KMS-11 (cell line): ENCODE results near the gene GARIN3.

Source experiments
- H2AFZ ChIP-seq: fragments of 200-600 bp; sonication (generic); 2 replicates; pipeline ENCODE4 v1.6.1; 2016; ENCODE audit warnings: antibody characterized with exemption, mixed run types, low read depth
- H3K27ac ChIP-seq: fragments of 200-600 bp; sonication (generic); 2 replicates; pipeline ENCODE4 v1.6.1; 2016; ENCODE audit warnings: mild to moderate bottlenecking, mixed run types
- H3K27me3 ChIP-seq: fragments of 200-600 bp; sonication (generic); 2 replicates; pipeline ENCODE4 v1.6.1; 2017; ENCODE audit warnings: mild to moderate bottlenecking, low read depth, mixed run types, moderate library complexity; ENCODE audit not compliant: insufficient read depth
- H3K36me3 ChIP-seq: fragments of 200-600 bp; sonication (generic); 2 replicates; pipeline ENCODE4 v1.6.1; 2017; ENCODE audit warnings: mild to moderate bottlenecking, mixed run types; ENCODE audit not compliant: insufficient read depth
- H3K4me1 ChIP-seq: fragments of 200-600 bp; sonication (generic); 2 replicates; pipeline ENCODE4 v1.6.1; 2016; ENCODE audit warnings: mild to moderate bottlenecking, low read depth, mixed run types; ENCODE audit not compliant: poor library complexity, severe bottlenecking
- H3K4me2 ChIP-seq: fragments of 200-600 bp; sonication (generic); 2 replicates; pipeline ENCODE4 v1.7.0; 2016; ENCODE audit warnings: mild to moderate bottlenecking, mixed run types
- H3K4me3 ChIP-seq: fragments of 200-600 bp; sonication (generic); IDR thresholded peaks from 2 replicates; pipeline ENCODE4 v1.6.1; 2017; ENCODE audit warnings: low read depth, low read length, mixed read lengths; ENCODE audit not compliant: insufficient read depth
- H3K79me2 ChIP-seq: fragments of 200-600 bp; sonication (generic); 2 replicates; pipeline ENCODE4 v1.6.1; 2016; ENCODE audit warnings: low read depth, mixed run types; ENCODE audit not compliant: insufficient read depth
- H3K9ac ChIP-seq: fragments of 200-600 bp; sonication (generic); 2 replicates; pipeline ENCODE4 v1.6.1; 2016; ENCODE audit warnings: mild to moderate bottlenecking, mixed run types
- H4K20me1 ChIP-seq: fragments of 200-600 bp; sonication (generic); 2 replicates; pipeline ENCODE4 v1.6.1; 2016; ENCODE audit warnings: mild to moderate bottlenecking, mixed run types; ENCODE audit not compliant: insufficient read depth
- TF ChIP-seq, protein P1 (sequence below): fragments of 200-600 bp; sonication (generic); conservative IDR thresholded peaks from 2 replicates; pipeline ENCODE4 v1.6.1; 2017; ENCODE audit warnings: low read depth, mild to moderate bottlenecking, antibody characterized with exemption, low read length, moderate library complexity, mixed read lengths

The GARIN3 gene

DNA sequence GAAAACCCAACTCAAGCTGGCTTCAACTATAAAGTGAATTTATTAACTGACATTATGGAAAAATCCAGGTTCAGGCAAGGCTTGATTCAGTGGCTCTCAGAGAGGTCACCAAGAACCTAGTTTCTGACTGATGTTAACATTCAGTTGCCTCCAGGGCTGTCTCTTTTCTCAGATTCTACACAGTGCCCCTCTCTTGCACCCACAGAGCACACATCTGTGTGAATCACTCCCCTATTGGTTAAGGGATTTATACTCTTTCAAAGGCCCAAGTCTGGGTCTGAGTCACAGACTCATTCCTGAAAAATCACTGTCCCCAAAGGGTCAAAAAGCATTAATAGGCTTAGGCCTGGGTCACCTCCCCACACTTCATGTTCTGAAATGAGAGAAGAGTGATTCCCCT, 51.1 kb downstream of the GARIN3 start:
- Histone ChIP-seq H3K27ac (no peak overlapping the region), H3K36me3 (no peaks in the 10 kb centered on the region)

DNA sequence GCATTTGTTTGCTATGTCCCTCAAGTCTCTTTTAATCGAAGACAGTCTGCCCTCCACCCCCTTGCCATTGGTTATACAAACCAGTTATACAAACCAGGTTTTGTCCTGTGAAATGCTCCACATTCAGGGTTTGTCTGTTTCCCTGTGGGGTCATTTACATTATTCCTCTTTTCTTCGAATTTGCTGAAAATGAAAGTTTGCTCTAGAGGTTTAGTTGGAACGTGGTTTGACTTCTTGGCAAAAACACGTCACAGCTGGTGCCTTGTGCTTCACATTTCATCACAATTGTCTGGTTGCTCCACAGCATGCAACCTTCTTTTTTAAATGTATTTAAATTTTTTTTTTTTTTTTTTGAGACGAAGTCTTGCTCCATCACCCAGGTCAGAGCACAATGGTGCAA, 53.1 kb downstream of the GARIN3 start:
- Histone ChIP-seq H3K79me2 (no peaks in the 10 kb centered on the region), H3K4me1 (no peaks in the 10 kb centered on the region), H3K4me3 (no peak overlapping the region), H3K9ac (no peak overlapping the region), H4K20me1 (no peaks in the 10 kb centered on the region), H3K27ac (no peak overlapping the region), H2AFZ (no peak overlapping the region), H3K4me2 (no peak overlapping the region), H3K27me3 (no peaks in the 10 kb centered on the region), H3K36me3 (no peaks in the 10 kb centered on the region)
- TF ChIP-seq, protein P1, sequence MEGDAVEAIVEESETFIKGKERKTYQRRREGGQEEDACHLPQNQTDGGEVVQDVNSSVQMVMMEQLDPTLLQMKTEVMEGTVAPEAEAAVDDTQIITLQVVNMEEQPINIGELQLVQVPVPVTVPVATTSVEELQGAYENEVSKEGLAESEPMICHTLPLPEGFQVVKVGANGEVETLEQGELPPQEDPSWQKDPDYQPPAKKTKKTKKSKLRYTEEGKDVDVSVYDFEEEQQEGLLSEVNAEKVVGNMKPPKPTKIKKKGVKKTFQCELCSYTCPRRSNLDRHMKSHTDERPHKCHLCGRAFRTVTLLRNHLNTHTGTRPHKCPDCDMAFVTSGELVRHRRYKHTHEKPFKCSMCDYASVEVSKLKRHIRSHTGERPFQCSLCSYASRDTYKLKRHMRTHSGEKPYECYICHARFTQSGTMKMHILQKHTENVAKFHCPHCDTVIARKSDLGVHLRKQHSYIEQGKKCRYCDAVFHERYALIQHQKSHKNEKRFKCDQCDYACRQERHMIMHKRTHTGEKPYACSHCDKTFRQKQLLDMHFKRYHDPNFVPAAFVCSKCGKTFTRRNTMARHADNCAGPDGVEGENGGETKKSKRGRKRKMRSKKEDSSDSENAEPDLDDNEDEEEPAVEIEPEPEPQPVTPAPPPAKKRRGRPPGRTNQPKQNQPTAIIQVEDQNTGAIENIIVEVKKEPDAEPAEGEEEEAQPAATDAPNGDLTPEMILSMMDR: no peak

More for the DNA sequence above, 51.1 kb downstream of the GARIN3 start:
- Histone ChIP-seq H3K27me3 (no peaks in the 10 kb centered on the region), H4K20me1 (no peaks in the 10 kb centered on the region), H3K4me3 (no peak overlapping the region), H2AFZ (no peak overlapping the region), H3K4me1 (no peaks in the 10 kb centered on the region), H3K4me2 (no peak overlapping the region), H3K9ac (no peak overlapping the region), H3K79me2 (no peaks in the 10 kb centered on the region)
- TF ChIP-seq, protein P1: no peak
